ENCODE results near the gene CUL3. TPM values are rescaled to one million over a fixed set of nuclear protein-coding genes. Genes with fewer than 3 reads are reported as not detected.
A peak's percentile ranks its signal among the peaks of the same experiment; 100 is the strongest.

The CUL3 gene
- total and polyA plus RNA-seq, 2 of the 13 experiments (the other 11 are each of a cell fraction or from before 2014, with no cell fraction given), result 33.2 to 62.3 TPM

- peak; percentile 75 for TF ChIP-seq E2F5 (CRISPR knock-in tag; conservative IDR thresholded peaks at IDR 0.05)
- peak; percentile 45; the same call in 1 of the 2 replicates for TF ChIP-seq KDM4B (CRISPR knock-in tag; IDR thresholded peaks at IDR 0.05)
- peak; percentile 78; the same call in 1 of the 2 replicates for TF ChIP-seq MXD4 (CRISPR knock-in tag; IDR thresholded peaks at IDR 0.05)
- no peak for TF ChIP-seq ZNF224 (CRISPR knock-in tag; IDR thresholded peaks at IDR 0.05)
- 0 out of 2 replicates have a peak, but pooled peaks have one; percentile 30 for TF ChIP-seq STAT6 (CRISPR knock-in tag; IDR thresholded peaks at IDR 0.05; ENCODE audit: borderline replicate concordance)
- TF ChIP-seq MXD3 (CRISPR knock-in tag; IDR thresholded peaks at IDR 0.05), result 0 out of 2 replicates have a peak, but pooled peaks have one; percentile 18
- TF ChIP-seq ZNF333 (CRISPR knock-in tag; IDR thresholded peaks at IDR 0.05; ENCODE audit: borderline replicate concordance), result peak; percentile 64; the same call in 1 of the 2 replicates
- peak; percentile 75 for TF ChIP-seq PHF8 (CRISPR knock-in tag; IDR thresholded peaks at IDR 0.05)
- peak; percentile 79; the same call in 1 of the 2 replicates for TF ChIP-seq ZC3H13 (CRISPR knock-in tag; IDR thresholded peaks at IDR 0.05)
- peak; percentile 76 for TF ChIP-seq ZGPAT (CRISPR knock-in tag; IDR thresholded peaks at IDR 0.05)
- TF ChIP-seq CSRNP1 (CRISPR knock-in tag; IDR thresholded peaks at IDR 0.05), result peak; percentile 55
- peak in 1 of 2 experiments; percentile 49; a peak in 2 of 4 replicates for TF ChIP-seq ATF4 (CRISPR knock-in tag; IDR thresholded peaks at IDR 0.05)
- peak; percentile 84 for TF ChIP-seq POLR2G (IDR thresholded peaks at IDR 0.05; ENCODE audit: low read depth, low read length)
- TF ChIP-seq MED13 (CRISPR knock-in tag; IDR thresholded peaks at IDR 0.05), result peak; percentile 66; the same call in 1 of the 2 replicates
- TF ChIP-seq ZNF724P (CRISPR knock-in tag; IDR thresholded peaks at IDR 0.05; ENCODE audit: borderline replicate concordance), result 0 out of 2 replicates have a peak, but pooled peaks have one; percentile 50
- peak; percentile 62; the same call in 1 of the 2 replicates for TF ChIP-seq KAT8 (CRISPR knock-in tag; IDR thresholded peaks at IDR 0.05)
- no peak for TF ChIP-seq KDM1A (CRISPR knock-in tag; IDR thresholded peaks at IDR 0.05)
- TF ChIP-seq SPEN (CRISPR knock-in tag; IDR thresholded peaks at IDR 0.05; ENCODE audit: low read depth), result peak; percentile 78
- TF ChIP-seq ZNF891 (CRISPR knock-in tag; IDR thresholded peaks at IDR 0.05), result peak; percentile 75; the same call in 1 of the 2 replicates
Observed at GRCh38 chr2:224585211-224586088, at the start of gene CUL3 (continued).
